CD4-positive, alpha-beta T cell treated with Interleukin-12 subunit alpha and Interleukin-12 subunit beta, for 1 hour (primary cell): Measurements from ENCODE around the gene LRMDA.

Source experiments
- DNase-seq: peaks from one replicate; pipeline ENCODE4 v3.0.0-alpha.2; 2020

The LRMDA gene

DNA sequence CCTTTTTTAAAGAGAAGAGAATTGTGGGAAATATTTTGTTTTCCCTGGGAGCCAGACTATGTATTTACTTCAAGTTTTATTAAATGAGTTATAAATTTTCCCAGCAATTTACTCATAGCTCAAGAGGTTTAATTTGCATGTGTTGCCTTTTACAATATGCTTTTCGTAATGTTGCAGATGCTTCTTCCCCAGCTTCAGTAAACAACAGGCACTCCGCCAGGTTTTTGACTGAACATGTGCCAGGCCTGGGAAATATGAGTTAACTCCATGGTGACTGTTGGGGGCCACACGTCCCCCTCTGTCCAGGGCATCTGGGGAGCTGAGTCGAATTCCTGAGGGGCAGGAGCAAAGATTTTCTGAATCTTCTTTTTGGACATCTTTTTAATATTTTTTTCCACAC is 545.7 kb downstream of the LRMDA start:
- no peak for DNase-seq

DNA sequence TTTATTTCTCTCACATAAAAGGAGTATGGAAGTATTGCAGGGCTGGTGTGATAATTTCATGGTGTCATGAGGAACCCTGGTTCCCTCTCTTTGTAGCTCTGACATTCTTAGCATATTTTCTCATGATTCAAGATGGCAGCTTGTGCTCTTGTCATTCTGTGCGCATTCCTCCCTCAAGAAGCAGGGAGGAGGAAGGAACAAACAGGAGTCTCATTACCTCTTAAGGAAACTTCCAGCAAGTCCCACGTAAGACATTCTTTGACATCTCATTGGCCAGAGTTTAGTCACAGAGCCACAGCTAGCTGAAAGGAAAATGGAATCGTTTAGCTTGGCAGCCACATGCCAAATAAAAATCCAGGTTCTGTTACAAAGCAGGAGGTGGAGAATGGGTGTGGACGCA is 546.8 kb downstream of the LRMDA start:
- no peak for DNase-seq

DNA sequence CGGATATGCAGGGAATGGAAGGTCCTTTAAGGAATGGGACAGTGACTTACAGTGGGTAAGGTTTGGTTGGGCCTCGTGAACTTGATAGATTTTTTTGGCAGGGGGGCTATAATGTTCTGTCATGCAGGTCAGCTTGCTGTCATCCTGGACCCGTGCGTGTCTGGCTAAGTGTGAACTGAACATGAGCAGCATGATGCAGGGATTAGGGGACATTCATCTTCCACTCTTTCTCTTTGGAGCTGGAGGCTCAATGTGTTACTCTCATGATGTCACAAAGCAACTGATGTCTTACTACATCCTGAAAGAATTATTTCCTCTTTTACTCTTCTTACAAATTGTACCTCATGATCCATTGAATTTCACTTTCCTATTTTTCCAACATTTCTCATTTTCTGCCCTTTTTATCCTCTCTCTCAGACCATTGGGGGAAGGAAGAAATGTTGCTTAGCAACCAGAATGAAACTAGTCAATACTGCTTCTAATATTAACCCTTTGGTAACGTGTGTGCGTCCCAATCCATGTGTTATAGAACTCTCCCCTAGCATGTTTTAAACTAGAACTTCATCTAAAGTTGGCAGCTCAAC is 549.1 kb downstream of the LRMDA start:
- DNase-seq: no peak

DNA sequence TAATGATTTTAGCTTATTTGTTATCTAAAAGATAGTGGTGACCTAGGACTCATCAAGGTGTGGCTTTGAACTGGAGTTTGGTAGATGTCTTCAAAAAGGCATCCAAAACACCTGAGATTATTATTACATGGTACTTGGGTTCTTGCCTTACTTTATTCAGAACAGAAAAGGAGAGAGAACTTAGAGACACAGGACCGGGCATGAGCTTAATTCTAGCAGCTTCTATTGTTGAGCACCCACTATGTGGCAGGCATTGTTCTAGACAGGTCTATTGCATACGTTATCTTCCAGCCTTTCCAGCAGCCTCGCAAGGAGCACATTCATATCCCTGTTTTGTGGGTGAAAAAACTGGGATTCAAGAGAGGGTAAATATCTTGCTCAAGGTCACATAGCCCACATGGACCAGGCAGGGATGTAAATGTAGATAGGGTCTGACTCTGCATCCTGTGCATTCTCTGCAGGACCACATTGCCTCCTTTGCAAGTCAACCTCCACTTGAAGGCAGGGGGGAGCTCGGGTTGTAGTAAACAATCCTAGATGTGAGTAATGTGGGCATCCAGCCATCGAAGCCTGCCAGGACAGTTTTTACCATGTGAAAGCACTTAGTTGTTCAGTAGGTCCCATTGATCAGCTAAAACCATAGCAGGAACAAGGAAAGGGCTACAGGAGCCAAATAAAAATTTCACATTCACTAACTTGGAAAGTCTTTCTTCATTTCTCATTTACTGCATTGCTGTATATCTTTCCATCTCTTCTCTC is 551.4 kb downstream of the LRMDA start:
- no peak for DNase-seq

DNA sequence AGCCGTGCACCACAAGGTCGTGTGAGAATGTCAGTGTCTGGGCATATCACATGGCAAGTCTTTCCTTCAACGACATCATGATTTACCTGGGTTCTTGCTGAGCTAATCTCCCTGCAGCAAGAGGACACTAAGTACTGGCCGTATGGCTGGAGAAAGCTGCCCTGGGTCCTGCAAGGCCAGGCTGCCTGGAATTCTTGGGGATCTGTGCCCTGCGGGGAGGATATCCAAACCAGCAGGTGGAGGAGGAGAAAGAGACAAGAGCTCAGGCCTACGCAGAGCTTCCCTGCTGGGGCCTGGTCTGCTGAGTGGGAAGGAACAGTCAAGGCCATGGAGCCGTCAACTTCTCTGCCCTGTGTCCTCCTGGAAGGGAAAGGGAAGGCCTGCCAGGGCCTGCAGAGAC is 552.6 kb downstream of the LRMDA start:
- no peak for DNase-seq

DNA sequence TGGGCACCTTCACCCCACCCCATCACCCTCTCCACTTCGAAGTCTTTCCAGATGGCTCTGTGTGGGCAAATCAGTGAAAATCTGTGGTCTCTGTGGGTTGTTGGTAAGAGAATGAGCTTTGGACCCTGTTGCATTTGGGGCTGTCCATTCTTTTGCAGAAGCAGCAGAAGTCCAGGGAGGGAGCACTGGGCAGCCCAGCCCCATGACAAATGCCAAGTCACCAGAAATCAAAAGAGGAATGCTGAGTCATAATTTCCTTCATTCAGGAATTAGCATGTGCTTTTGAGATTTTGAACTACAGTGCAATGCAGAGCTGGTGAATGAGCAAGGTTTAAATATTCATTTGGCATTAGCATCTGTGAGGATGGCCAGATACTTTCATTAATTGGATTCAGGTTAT is 556.2 kb downstream of the LRMDA start:
- DNase-seq: no peak

DNA sequence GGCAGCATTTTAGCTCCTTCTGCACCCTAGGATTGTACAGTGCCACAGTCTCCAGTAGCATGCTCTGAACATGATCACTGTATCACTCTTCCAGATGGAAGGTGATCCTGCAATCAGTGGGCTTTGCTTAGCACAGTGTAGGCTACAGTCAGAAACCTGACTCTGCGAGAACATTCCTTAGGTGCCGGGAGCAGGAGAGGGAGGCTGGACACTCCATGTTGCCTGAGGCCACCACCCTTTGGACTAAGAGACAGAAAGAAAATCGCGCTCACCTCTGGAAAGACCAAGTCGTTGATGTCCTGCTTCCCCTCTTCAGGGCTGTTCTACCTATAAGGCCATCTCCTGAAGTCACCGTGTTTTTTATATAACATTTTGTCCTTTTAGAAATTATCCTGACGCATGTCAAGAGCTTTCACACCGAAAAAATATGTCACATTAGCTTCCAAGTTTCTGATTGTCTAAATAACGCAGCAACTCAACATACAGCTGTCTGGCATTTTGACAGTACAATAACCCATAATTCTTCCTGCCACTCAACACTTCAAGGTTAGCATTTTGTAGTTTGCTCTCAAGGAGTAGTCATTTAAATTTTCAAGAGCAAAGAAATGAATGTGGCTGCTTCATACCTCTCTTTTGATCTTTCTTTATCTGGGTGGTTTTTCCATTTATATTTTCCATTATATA is 563.1 kb downstream of the LRMDA start:
- DNase-seq: no peak

DNA sequence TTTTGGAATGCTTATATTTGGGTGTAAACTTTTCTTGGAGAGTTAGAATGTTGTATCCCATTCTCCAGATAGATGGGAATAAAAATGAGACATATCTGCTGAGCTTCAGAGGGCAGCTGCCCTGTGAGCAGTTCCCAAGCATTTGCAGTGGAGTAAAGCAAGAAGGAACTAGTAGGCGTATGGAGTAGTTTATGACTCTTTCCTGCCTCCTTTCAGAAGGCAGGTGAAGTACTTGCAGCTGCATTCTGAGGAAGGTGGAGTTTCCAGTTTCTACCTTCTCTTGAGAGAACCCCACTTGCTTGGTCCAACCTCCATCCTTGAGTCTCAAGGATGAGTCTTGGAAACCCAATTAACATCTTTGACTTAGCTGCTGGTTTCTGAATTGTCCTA is 563.6 kb downstream of the LRMDA start:
- no peak for DNase-seq

DNA sequence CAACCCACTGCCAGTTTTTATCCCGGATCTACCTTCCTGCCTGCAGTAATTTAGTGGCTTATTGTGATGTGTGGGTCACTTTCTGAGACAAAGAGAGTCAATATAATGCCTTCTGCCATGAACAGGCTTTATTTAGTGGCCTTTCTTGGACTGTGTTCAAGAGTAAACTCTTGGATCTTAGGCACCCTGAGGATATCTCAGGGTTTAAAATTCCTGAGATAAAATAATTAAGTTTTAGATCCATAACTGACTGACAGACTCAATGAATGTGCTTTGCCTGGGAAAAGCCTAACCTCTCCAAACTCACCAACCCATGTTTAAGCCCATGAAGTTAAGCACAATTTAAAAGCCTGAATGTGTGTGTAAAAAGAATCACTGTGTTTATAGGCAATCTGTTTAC is 564.3 kb downstream of the LRMDA start:
- no peak for DNase-seq

DNA sequence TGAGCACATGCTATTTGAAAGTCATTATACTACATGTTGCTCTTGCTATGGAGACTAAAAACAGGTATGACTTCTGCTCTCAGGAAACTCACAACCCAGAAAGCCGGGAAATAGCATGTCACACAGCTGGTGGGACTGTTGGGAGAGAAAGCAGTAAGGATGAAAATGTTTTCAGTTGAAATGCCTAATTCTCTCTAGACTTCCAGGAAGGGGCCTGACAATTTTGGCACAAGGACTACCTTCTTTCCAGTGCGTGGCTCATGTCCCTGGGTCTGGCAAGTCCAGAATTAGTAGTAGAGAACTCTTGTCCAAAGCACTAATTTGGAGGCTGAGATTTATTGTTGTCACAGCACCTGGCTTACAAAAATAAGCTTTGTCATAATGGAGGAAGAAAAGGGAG is 567.6 kb downstream of the LRMDA start:
- DNase-seq: no peak

DNA sequence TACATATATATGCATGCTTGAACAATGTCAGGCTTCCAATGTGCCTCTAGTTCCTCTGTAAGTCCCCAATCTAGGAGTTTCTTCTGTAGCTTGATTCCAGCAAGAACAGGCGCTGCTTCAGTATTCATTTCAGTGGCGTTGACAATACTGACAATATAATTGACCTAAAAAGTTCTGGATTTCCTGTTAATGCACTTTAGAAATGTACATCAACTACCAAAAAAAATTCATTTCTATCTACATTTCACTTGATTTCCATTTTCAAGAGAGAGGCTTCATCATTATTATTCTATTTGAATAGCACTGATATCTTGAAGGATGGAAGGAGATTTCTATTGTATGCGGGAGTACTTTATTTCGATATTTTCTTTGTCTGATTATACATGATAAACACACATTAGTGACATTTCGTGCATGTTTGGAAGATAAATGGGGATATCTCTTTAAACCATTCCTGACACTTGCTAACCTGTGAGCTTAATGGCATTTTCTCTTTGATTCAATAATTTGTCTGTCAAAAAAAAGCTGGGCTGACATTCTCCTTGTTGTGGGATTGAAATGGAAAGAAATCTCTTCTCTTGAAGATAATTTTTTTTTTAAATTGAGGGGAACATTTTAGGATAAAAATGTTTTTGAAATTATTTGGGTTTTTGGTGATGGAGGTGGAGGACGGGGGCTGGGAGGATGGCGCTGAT is 568.2 kb downstream of the LRMDA start:
- DNase-seq: no peak

DNA sequence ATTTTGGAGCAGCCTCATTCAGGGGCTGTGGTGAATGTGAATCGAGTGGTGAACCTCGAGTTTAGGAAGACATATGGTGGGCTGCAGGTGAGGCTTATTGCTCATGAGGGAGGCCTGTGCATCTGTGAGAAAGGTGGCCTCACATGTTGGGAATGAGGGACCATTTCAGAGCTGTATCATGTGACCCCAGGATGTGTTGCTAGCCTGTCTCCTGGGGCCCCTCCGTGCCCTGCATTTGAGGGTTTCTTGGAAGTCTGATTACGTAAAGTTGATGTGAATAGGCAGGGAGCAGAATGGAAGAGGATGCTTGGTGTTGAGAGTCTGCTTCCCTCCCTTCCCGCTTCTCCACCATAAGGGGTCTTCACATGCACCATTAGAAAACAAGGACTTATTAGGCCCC is 569.1 kb downstream of the LRMDA start:
- no peak for DNase-seq

DNA sequence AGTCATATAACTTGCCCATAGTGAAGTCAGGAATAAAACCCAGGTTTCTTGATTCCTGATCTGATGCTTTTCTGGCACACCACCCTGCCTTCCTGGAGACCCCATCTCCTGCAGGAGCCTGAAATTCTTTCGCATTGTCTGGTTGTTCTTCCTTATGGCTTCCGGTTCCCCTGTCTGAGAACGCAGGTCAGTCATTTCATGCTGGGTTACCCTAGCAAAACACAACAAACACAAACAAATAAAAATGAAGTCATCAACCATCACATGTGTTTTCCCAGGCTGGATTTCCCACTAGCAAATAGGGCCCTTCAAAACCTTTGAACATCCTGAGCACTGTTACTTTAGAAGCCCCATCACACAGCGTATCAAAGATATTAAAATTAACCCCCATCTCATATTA is 569.6 kb downstream of the LRMDA start:
- DNase-seq: no peak

DNA sequence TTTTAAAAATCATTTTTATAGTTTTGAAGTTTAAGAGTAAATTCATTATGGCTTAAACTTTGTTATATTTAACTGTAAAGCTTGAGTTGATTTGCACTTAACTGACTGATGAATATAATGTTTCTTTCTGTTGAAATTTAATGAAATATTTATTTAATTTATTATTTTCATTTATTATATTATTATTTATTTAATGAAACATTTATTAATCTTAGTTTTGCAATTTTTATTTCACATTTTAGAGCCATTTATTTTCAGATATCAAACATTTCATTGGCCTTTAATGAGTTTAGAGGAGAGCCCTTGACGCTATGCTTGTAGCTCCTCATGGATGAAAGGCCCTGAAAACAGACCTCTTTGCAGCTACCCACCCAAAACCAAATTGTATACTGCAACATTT is 570.0 kb downstream of the LRMDA start:
- no peak for DNase-seq

DNA sequence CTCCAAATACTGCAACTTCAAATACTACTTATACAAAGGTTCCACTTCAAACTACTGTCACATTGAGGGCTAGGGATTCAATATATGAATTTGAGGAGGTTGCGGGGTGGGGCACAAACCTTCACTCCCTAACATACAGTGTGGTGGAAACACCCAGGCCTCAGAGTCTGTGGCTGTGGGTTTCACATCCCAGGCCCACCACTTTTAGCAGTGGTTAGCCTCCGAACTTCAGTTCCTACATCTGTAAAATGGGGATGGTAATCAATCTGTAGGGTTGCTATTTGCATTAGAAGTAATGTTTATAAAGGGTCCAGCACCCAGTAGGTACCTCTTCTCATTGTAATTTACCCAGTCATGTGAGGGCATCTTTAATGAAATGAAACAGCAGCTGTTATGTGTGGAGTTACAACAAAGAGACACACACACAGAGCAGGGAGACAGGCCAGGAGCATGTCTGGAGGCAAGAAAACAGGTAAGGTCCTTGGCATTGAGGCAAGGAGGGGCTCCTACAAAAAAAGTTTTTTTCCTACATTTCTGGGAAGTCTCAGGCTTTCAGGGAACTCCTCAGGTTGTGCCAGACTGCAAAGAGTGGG is 570.9 kb downstream of the LRMDA start:
- DNase-seq: no peak

DNA sequence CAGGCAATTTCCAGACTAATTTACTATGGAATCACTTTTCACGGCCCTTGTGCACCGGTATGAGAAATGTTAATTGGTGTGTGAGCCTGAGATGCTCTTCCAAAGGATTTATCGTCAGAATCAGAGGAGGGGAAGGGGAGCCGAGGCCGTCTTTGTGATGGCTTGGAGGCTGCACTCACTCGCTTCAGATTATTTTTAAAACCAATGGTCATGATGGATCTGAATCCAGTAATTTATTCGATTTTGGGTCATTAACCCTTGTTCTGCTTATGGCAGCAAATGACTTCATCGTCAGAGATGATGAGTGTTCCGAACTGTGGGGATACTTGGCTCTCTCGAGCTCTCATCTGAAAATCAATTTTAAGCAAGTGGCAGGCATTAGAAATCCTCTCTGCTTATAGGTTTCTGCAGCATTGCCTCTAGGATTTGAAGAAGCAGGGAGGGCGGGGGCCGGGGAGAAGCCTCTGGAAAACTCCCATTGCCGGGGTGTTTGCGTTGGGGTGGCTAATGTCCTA is 576.3 kb downstream of the LRMDA start:
- DNase-seq: no peak

DNA sequence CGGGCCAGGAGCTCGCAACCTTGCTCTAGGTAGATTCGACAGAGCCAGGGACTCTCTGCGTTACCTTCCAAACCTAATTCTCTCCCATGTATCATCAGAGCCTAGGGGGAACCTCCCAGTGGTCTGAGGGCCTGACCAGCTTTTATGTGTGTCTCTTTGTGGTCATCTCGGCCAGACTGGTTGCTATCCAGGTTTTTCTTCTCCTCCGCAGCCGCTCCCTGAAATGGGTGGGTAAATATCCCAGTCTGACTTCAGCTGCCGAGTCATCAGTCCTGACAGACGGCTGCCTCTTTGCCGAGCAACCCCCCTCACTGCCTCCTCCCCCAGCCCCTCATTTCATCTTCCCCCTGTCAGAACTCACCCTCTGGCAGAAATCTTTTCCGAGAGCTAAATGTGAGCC is 578.1 kb downstream of the LRMDA start:
- DNase-seq: no peak

DNA sequence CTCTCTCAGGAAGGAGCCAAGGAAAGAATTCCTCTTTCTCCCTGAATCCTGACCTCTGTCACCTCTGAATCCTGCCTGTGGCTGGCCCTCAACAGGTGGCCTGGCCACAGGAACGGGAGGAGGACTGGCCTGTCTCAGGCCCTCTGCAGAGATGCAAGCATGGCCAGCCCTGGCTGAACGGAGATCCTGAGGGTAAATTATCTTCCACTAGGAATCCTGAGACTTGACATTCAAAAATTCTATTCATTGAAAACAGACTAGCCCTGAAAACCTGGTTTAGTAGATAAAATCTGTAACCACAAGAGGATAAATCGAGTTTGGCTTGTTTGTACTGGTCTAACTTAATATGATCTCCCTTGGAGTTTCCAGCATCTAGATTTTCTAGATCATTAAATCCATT is 579.3 kb downstream of the LRMDA start:
- no peak for DNase-seq

DNA sequence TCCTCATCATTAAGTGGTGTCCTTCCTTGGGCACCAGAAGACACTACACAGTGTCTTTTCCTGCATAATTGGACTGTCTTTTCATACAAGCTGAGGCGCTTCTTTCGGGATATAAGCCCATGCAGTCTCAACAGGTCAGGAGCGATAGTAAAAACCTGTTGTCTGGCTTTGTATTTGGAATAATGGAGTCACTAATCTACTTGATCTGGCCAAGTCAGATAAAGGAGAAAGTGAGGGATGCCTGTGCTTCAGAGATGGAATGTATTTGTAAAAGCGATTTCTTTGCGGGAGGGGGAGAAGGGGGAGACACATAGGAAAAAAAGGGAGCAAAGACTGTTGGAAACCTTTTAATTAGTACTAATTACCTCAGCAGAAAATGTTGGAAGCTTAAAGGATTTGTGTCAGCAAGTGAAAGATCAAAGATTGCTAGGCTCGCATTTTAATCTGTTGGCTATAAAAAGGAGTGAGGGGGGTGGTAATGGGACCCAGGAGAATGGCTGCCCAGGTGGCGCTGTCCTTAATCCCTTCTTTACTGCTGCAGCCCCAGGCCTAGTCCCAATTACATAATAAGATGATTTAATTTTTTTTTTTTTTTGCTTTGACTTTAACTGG is 581.4 kb downstream of the LRMDA start:
- no peak for DNase-seq

DNA sequence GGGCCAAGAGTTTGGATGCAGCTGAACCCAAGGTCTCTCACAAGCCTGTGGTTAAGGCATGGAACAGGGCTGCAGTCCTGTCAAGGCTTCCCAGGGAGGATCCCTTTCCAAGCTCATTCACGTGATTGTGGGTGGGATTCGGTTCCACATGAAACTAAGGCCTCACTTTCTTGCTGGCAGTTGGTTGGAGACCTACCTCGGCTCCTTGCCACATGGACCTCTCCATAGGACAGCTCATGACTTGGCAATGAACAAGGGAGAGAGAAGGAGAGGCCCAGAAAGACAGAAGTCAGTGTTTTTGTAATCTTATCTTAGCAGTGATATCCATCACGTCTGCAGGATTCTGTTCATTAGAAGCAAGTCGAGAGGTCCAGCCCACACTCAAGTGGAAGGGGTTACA is 583.8 kb downstream of the LRMDA start:
- DNase-seq: no peak

DNA sequence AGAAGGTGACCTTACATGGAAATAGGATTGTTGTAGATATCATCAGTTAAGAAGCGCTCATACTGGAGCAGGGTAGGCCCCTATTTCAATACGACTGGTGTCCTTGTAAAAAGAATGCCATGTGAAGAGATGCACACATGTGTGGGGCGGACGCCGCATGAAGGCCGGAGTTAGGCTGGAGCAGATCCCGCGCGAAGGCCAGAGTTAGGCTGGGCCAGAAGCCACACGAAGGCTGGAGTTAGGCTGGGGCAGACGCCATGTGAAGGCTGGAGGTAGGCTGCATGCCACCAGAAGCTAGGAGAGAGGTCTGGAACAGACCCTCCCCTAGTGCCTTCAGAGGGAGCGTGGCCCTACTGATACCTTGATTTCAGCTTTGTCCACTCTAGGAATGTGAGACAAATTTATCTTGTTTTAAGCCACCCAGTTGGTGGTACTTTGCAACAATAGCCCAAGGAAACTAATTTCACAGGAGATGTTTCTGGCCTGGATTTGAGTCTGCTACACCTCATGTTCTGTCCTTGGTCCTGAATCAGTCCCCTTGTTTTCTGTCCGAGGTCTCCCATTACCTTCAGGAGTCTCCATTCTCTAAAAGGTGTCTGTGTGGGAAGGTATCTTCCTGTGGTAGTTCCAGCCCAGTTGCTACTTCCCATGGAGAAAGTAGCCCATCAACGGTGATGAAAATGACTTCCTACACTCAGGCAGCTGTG is 585.8 kb downstream of the LRMDA start:
- DNase-seq: no peak
